NT2/D1 (cell line): ENCODE results near the gene LYPLAL1.

Experiments used
- SUZ12 ChIP-seq: IDR thresholded peaks from 2 replicates; pipeline ENCODE4 v1.6.1; 2011; ENCODE audit not compliant: insufficient read length, insufficient read depth; ENCODE audit errors: extremely low read depth
- YY1 ChIP-seq: IDR thresholded peaks from 2 replicates; pipeline ENCODE4 v1.6.1; 2011; ENCODE audit not compliant: insufficient read length, insufficient read depth

GRCh38 chr1:219128957-219129356 lies 44.7 kb upstream of the LYPLAL1 start:
- TF ChIP-seq SUZ12, result no peak
- TF ChIP-seq YY1, result no peak
